ENCODE measurements around the gene QSOX2. TPM values are rescaled to one million over a fixed set of nuclear protein-coding genes. Genes with fewer than 3 reads are reported as not detected.

QSOX2 gene
- total RNA-seq, 3 donors from 2014 or later (not counting 1 experiment from before 2014, with no cell fraction given), result 10.8 to 16.7 (median 16.6) TPM

- TF ChIP-seq CTCF (IDR thresholded peaks at IDR 0.05), result no peak
- Histone ChIP-seq H3K4me3 (ENCODE audit: low read length) (no peak overlapping the region), H3K36me3 (ENCODE audit: control insufficient read depth, insufficient read depth, low read length) (no peaks in the 10 kb centered on the region), H3K27me3 (ENCODE audit: control insufficient read depth, insufficient read depth, low read length) (peaks cover 45% of the 10 kb centered on the region), H3K9me3 (ENCODE audit: control insufficient read depth, insufficient read depth, low read length) (no peaks in the 10 kb centered on the region), H3K27ac (ENCODE audit: low read length) (no peak overlapping the region), H3K4me1 (ENCODE audit: control insufficient read depth, insufficient read depth, low read length) (no peaks in the 10 kb centered on the region)
- intact Hi-C loops (cut with micrococcal nuclease), result no loop called here
- Mint-ChIP-seq H3K27ac (no peak overlapping the region), H3K4me1 (no peaks in the 10 kb centered on the region), H3K27me3 (ENCODE audit: low read depth in 2 of 2) (peaks cover 11 to 16% of the 10 kb centered on the region in 2 donors), H3K36me3 (no peaks in the 10 kb centered on the region), H3K9me3 (no peaks in the 10 kb centered on the region), H3K4me3 (no peak overlapping the region)
- WGBS (ENCODE audit: insufficient coverage), result 16% methylated on average over 18 of the region's 18 CpGs
- ATAC-seq (no peak), DNase-seq (no peak)
Observed at GRCh38 chr9:136197930-136198604, 47.5 kb downstream of the QSOX2 start.

- H3K9me3 ChIP-seq (ENCODE audit: control insufficient read depth, insufficient read depth, low read length), result no peaks in the 10 kb centered on the region
- Mint-ChIP-seq H3K4me3 (no peak overlapping the region), H3K27me3 (ENCODE audit: low read depth in 2 of 2) (peaks cover 11 to 20% of the 10 kb centered on the region in 2 donors), H3K9me3 (no peaks in the 10 kb centered on the region), H3K36me3 (no peaks in the 10 kb centered on the region), H3K4me1 (no peaks in the 10 kb centered on the region), H3K27ac (no peak overlapping the region)
- TF ChIP-seq CTCF (IDR thresholded peaks at IDR 0.05), result no peak
- no peak overlapping the region for H3K27ac ChIP-seq (ENCODE audit: low read length)
- intact Hi-C loops (cut with micrococcal nuclease), result no loop called here
- H3K27me3 ChIP-seq (ENCODE audit: control insufficient read depth, insufficient read depth, low read length), result peaks cover 42% of the 10 kb centered on the region
- H3K4me3 ChIP-seq (ENCODE audit: low read length), result no peak overlapping the region
- no peaks in the 10 kb centered on the region for H3K36me3 ChIP-seq (ENCODE audit: control insufficient read depth, insufficient read depth, low read length)
- no peak for ATAC-seq
- no peaks in the 10 kb centered on the region for H3K4me1 ChIP-seq (ENCODE audit: control insufficient read depth, insufficient read depth, low read length)
- WGBS (ENCODE audit: insufficient coverage), result 7% methylated on average over 35 of the region's 35 CpGs
- no peak for DNase-seq
Observed at GRCh38 chr9:136197084-136197875, 48.3 kb downstream of the QSOX2 start.

GRCh38 chr9:136196404-136197083 is 49.1 kb downstream of the QSOX2 start:
- Mint-ChIP-seq H3K4me3 (no peak overlapping the region), H3K4me1 (no peaks in the 10 kb centered on the region), H3K9me3 (no peaks in the 10 kb centered on the region), H3K27me3 (ENCODE audit: low read depth in 2 of 2) (peaks cover 14 to 24% of the 10 kb centered on the region in 2 donors), H3K36me3 (no peaks in the 10 kb centered on the region), H3K27ac (no peak overlapping the region)
- no peak for TF ChIP-seq CTCF (IDR thresholded peaks at IDR 0.05)
- intact Hi-C loops (cut with micrococcal nuclease), result no loop called here
- no peak for ATAC-seq
- Histone ChIP-seq H3K9me3 (ENCODE audit: control insufficient read depth, insufficient read depth, low read length) (no peaks in the 10 kb centered on the region), H3K36me3 (ENCODE audit: control insufficient read depth, insufficient read depth, low read length) (no peaks in the 10 kb centered on the region), H3K27me3 (ENCODE audit: control insufficient read depth, insufficient read depth, low read length) (peaks cover 40% of the 10 kb centered on the region), H3K4me1 (ENCODE audit: control insufficient read depth, insufficient read depth, low read length) (no peaks in the 10 kb centered on the region), H3K4me3 (ENCODE audit: low read length) (no peak overlapping the region), H3K27ac (ENCODE audit: low read length) (no peak overlapping the region)
- WGBS (ENCODE audit: insufficient coverage), result 4% methylated on average over 16 of the region's 16 CpGs
- DNase-seq, result no peak
